HepG2 (cell line): ENCODE measurements around the gene ADCY5. TPM values are rescaled to one million over a fixed set of nuclear protein-coding genes. Genes with fewer than 3 reads are reported as not detected.

ENCODE experiments used
- ATAC-seq: fragments of 200-7000 bp; cut with Tn5 transposase; 3 replicates; pipeline ENCODE4 v1.9.1; 2020; ENCODE audit warnings: mild to moderate bottlenecking, moderate library complexity
- BruUV-seq: library from RNA; stranded (reverse); fragments of 400-500 nt; replicated peaks from 2 replicates; lab custom pipeline; 2021; lab: Mats Ljungman, UMichigan
- CTCF ChIA-PET: fragments of 300-600 bp; formaldehyde crosslinking; extraction: SDS; loops from one replicate; lab custom pipeline; 2021; ENCODE audit warnings: low total read pairs, inconsistent platforms, low intra/inter-chr PET ratio; lab: Yijun Ruan, JAX
- POLR2A ChIA-PET: fragments of 350-600 bp; sonication (Branson Sonifier 250); formaldehyde crosslinking; loops from one replicate; lab custom pipeline; 2020; ENCODE audit warnings: antibody characterized with exemption, inconsistent platforms; lab: Yijun Ruan, JAX
- DNase-seq: peaks from one replicate; pipeline ENCODE4 v3.0.0-alpha.2; 2015; ENCODE audit warnings: low spot score
- FAIRE-seq: peaks from 3 replicates; lab custom pipeline; 2011; peaks lifted over from hg19 to GRCh38; lab: Jason Lieb, UNC
- H2AFZ ChIP-seq: one replicate; pipeline ENCODE4 v1.6.1; 2011; ENCODE audit warnings: low read length, inconsistent platforms
- H3K27ac ChIP-seq: fragments of 300-600 bp; 3 replicates; pipeline ENCODE4 v1.8.0; 2011; ENCODE audit warnings: mixed run types, mild to moderate bottlenecking, mixed read lengths, low read length, inconsistent platforms; ENCODE audit not compliant: insufficient read depth; ENCODE audit errors: extremely low read length
- H3K27me3 ChIP-seq, 2 experiments: fragments of 200-600 bp in 1 of 2; 2 replicates in 1 of 2; 3 replicates in 1 of 2; pipeline versions ENCODE4 v1.6.0 to v1.8.0; 2011; ENCODE audit warnings: low read length in 2 of 2, mild to moderate bottlenecking in 2 of 2, moderate library complexity in 2 of 2, inconsistent platforms in 1 of 2; ENCODE audit not compliant: insufficient read depth in 2 of 2, control insufficient read depth in 1 of 2
- H3K36me3 ChIP-seq, 2 experiments: fragments of 200-600 bp in 1 of 2; replicated peaks in 1 of 2; 2 replicates in 1 of 2; 3 replicates in 1 of 2; pipeline versions ENCODE4 v1.5.1 to v1.8.0; 2011; ENCODE audit warnings: low read length in 2 of 2, inconsistent platforms in 1 of 2; ENCODE audit not compliant: insufficient read depth in 2 of 2, control insufficient read depth in 1 of 2
- H3K4me1 ChIP-seq: 2 replicates; pipeline ENCODE4 v1.5.1; 2012; ENCODE audit warnings: low read length, inconsistent platforms; ENCODE audit not compliant: insufficient read depth
- H3K4me2 ChIP-seq: 2 replicates; pipeline ENCODE4 v1.6.0; 2011; ENCODE audit warnings: low read depth, low read length, inconsistent platforms
- H3K4me3 ChIP-seq, 3 experiments: fragments of 200-600 bp in 1 of 3; sonication (generic), shearing (Covaris generic) in 1 of 3; replicated peaks in 1 of 3; 2 replicates each; pipeline ENCODE4 v1.5.1; 2011 to 2016; ENCODE audit warnings: low read length in 3 of 3, inconsistent platforms in 2 of 3, low read depth in 2 of 3, mild to moderate bottlenecking in 2 of 3, control low read depth in 1 of 3, mixed read lengths in 1 of 3; ENCODE audit not compliant: insufficient read depth in 1 of 3
- H3K79me2 ChIP-seq: one replicate; pipeline ENCODE4 v1.6.1; 2011; ENCODE audit warnings: low read length, inconsistent platforms; ENCODE audit not compliant: insufficient read depth
- H3K9ac ChIP-seq: 2 replicates; pipeline ENCODE4 v1.6.0; 2011; ENCODE audit warnings: mild to moderate bottlenecking, low read depth, low read length, inconsistent platforms; ENCODE audit not compliant: insufficient read depth
- H3K9me3 ChIP-seq: 2 replicates; pipeline ENCODE4 v1.5.1; 2012; ENCODE audit warnings: mild to moderate bottlenecking, low read length
- H4K20me1 ChIP-seq: 2 replicates; pipeline ENCODE4 v1.6.0; 2011; ENCODE audit warnings: inconsistent platforms, mild to moderate bottlenecking, low read length, moderate library complexity; ENCODE audit not compliant: insufficient read depth
- MBNL3 ChIP-seq: fragments of 250-450 bp; sonication (Bioruptor Pico); conservative IDR thresholded peaks from 2 replicates; pipeline ENCODE4 v1.8.0; 2022; ENCODE audit warnings: mild to moderate bottlenecking, inconsistent platforms
- MEIS1 ChIP-seq: sonication (generic); formaldehyde crosslinking; IDR thresholded peaks from 2 replicates; pipeline ENCODE4 v1.9.0; 2021; ENCODE audit warnings: mild to moderate bottlenecking, missing genetic modification reagents, moderate library complexity, borderline replicate concordance
- MIXL1 ChIP-seq: IDR thresholded peaks from 2 replicates; pipeline ENCODE4 v1.6.1; 2016
- SIX1 ChIP-seq: sonication (generic); formaldehyde crosslinking; IDR thresholded peaks from 2 replicates; pipeline ENCODE4 v1.4.0; 2020; ENCODE audit warnings: missing genetic modification reagents, borderline replicate concordance
- STAG1 ChIP-seq: sonication (generic); formaldehyde crosslinking; IDR thresholded peaks from 2 replicates; pipeline ENCODE4 v1.4.0; 2020; ENCODE audit warnings: missing genetic modification reagents
- TGIF2 ChIP-seq: IDR thresholded peaks from 2 replicates; pipeline ENCODE4 v1.6.1; 2016; ENCODE audit warnings: control low read depth, missing compliant biosample characterization
- ZNF225 ChIP-seq: sonication (generic); formaldehyde crosslinking; IDR thresholded peaks from 2 replicates; pipeline ENCODE4 v1.4.0; 2020; ENCODE audit warnings: mild to moderate bottlenecking, missing genetic modification reagents
- ZNF34 ChIP-seq: sonication (generic); formaldehyde crosslinking; IDR thresholded peaks from 2 replicates; pipeline ENCODE4 v1.4.0; 2020; ENCODE audit warnings: mild to moderate bottlenecking, missing genetic modification reagents, borderline replicate concordance
- ZNF354B ChIP-seq: sonication (generic); formaldehyde crosslinking; IDR thresholded peaks from 2 replicates; pipeline ENCODE4 v1.8.0; 2022; ENCODE audit warnings: mild to moderate bottlenecking, missing genetic modification reagents
- WGBS: methylation state at CpG from one replicate; pipeline ENCODE4 v1.1.6; 2017; ENCODE audit warnings: low lambda C conversion rate; 5-methylcytosine and 5-hydroxymethylcytosine counted together
- in situ Hi-C: cut with HindIII; loops from 2 replicates; pipeline ENCODE4 v1.10.0; 2017; ENCODE audit warnings: low pct_unique_long_range_greater_than_20kb; ENCODE audit not compliant: extremely low pct_ligation_motif_present
- intact Hi-C: fragments of 100-400 bp; cut with micrococcal nuclease; formaldehyde crosslinking; loops from one replicate; pipeline ENCODE4 v1.10.0; 2022; ENCODE audit not compliant: unreplicated experiment
- polyA plus RNA-seq, 8 experiments: library from polyadenylated mRNA; depleted of rRNA in 3 of 8; stranded (reverse) in 7 of 8; unstranded in 1 of 8; fragments of >200 nt; fragmentation: Illumina TruSeq in 4 of 8; extraction: Trizol in 4 of 8; gene quantifications; 2 replicates each; pipeline versions ENCODE4 v1.2.1 to v1.2.3, GENCODE V29; 2011 to 2016; ENCODE audit warnings: low read depth in 4 of 8, missing spikeins in 1 of 8, mixed read lengths in 1 of 8; ENCODE audit not compliant: insufficient read depth in 1 of 8
- total RNA-seq, 5 experiments: library from RNA; depleted of rRNA; stranded (reverse); fragments of >200 nt; fragmentation: Illumina TruSeq; extraction: Trizol; gene quantifications; 2 replicates each; pipeline ENCODE4 v1.2.3, GENCODE V29; 2016; ENCODE audit warnings: low read depth in 1 of 5
- TF ChIP-seq, protein P1 (sequence below): sonication (generic); formaldehyde crosslinking; IDR thresholded peaks from 2 replicates; pipeline ENCODE4 v1.5.0; 2020; ENCODE audit warnings: mild to moderate bottlenecking, missing genetic modification reagents, moderate library complexity
- TF ChIP-seq, protein P2 (sequence below): IDR thresholded peaks from 2 replicates; pipeline ENCODE4 v1.6.1; 2016
- TF ChIP-seq, protein P3 (sequence below): IDR thresholded peaks from 2 replicates; pipeline ENCODE4 v1.6.1; 2012; ENCODE audit warnings: low read depth, low read length, improper control_type of control experiment
- TF ChIP-seq, protein P4 (sequence below): sonication (generic); formaldehyde crosslinking; IDR thresholded peaks from 2 replicates; pipeline ENCODE4 v1.5.1; 2020; ENCODE audit warnings: missing genetic modification reagents, mild to moderate bottlenecking, borderline replicate concordance

ADCY5 gene
- total and polyA plus RNA-seq, 2 of the 13 experiments (the other 11 are each of a cell fraction or from before 2014, with no cell fraction given), result not detected

DNA sequence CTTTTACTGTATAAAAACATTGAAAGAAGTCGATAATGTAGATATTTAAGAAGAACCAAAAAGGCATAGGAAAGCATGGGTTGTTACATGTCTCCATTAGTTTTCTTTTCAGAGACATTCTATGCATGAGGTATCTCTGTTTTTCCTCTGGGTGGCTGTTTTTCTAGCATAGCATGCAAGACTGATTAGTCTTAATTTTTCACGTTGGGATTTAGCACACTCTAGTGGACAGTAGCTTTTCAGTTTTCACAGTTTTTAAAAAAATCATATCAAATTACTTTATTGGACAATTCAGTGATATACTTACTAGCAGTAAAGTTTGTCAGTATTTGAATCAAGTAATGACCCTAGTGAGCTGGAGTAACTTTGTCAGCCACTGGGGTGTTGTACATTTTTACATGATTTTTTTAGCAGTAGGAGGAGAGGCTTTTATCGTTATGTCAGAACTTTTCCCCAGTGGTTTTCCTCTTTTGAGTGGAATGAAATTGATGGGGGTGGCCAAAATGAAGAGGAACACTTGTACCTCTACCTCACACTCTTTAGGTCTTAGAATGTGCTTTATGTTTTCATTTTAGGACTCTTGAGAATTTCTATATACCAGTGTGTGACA lies 190.0 kb downstream of the ADCY5 start:
- intact Hi-C loops, result loop anchor here (2.0 to 10.0 kb wide), 2 partner anchors 224 to 316 kb away; no protein-coding TSS in a partner anchor
- POLR2A ChIA-PET, result no interaction called here
- ATAC-seq, result peak; percentile 80

More for the DNA sequence above, 190.0 kb downstream of the ADCY5 start:
- in situ Hi-C loops, result no loop called here
- peak; percentile 67 for TF ChIP-seq MIXL1 (CRISPR knock-in tag)
- no peak for TF ChIP-seq ZNF34
- TF ChIP-seq MEIS1 (CRISPR knock-in tag), result no peak
- no peak for TF ChIP-seq ZNF354B (CRISPR knock-in tag)
- TF ChIP-seq, protein P1, sequence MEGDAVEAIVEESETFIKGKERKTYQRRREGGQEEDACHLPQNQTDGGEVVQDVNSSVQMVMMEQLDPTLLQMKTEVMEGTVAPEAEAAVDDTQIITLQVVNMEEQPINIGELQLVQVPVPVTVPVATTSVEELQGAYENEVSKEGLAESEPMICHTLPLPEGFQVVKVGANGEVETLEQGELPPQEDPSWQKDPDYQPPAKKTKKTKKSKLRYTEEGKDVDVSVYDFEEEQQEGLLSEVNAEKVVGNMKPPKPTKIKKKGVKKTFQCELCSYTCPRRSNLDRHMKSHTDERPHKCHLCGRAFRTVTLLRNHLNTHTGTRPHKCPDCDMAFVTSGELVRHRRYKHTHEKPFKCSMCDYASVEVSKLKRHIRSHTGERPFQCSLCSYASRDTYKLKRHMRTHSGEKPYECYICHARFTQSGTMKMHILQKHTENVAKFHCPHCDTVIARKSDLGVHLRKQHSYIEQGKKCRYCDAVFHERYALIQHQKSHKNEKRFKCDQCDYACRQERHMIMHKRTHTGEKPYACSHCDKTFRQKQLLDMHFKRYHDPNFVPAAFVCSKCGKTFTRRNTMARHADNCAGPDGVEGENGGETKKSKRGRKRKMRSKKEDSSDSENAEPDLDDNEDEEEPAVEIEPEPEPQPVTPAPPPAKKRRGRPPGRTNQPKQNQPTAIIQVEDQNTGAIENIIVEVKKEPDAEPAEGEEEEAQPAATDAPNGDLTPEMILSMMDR (CRISPR knock-in tag), result peak; percentile 48
- no peak for TF ChIP-seq MBNL3 (CRISPR knock-in tag)
- TF ChIP-seq, protein P2, sequence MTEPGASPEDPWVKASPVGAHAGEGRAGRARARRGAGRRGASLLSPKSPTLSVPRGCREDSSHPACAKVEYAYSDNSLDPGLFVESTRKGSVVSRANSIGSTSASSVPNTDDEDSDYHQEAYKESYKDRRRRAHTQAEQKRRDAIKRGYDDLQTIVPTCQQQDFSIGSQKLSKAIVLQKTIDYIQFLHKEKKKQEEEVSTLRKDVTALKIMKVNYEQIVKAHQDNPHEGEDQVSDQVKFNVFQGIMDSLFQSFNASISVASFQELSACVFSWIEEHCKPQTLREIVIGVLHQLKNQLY, result 0 out of 2 replicates have a peak, but pooled peaks have one; percentile 10
- TF ChIP-seq, protein P3, sequence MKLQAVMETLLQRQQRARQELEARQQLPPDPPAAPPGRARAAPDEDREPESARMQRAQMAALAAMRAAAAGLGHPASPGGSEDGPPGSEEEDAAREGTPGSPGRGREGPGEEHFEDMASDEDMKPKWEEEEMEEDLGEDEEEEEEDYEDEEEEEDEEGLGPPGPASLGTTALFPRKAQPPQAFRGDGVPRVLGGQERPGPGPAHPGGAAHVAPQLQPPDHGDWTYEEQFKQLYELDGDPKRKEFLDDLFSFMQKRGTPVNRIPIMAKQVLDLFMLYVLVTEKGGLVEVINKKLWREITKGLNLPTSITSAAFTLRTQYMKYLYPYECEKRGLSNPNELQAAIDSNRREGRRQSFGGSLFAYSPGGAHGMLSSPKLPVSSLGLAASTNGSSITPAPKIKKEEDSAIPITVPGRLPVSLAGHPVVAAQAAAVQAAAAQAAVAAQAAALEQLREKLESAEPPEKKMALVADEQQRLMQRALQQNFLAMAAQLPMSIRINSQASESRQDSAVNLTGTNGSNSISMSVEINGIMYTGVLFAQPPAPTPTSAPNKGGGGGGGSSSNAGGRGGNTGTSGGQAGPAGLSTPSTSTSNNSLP, result peak; percentile 22; the same call in 1 of the 2 replicates
- TF ChIP-seq, protein P4, sequence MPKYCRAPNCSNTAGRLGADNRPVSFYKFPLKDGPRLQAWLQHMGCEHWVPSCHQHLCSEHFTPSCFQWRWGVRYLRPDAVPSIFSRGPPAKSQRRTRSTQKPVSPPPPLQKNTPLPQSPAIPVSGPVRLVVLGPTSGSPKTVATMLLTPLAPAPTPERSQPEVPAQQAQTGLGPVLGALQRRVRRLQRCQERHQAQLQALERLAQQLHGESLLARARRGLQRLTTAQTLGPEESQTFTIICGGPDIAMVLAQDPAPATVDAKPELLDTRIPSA (CRISPR knock-in tag), result no peak
- peak; percentile 81 for TF ChIP-seq SIX1 (CRISPR knock-in tag)
- peak; percentile 68 for TF ChIP-seq STAG1 (CRISPR knock-in tag)
- TF ChIP-seq TGIF2 (CRISPR knock-in tag), result no peak
- no peak for TF ChIP-seq ZNF225 (CRISPR knock-in tag)
- Histone ChIP-seq H3K9ac (no peak overlapping the region), H3K79me2 (no peaks in the 10 kb centered on the region), H3K4me2 (no peak overlapping the region), H4K20me1 (no peaks in the 10 kb centered on the region), H3K27ac (no peak overlapping the region), H3K4me3 (no peak overlapping the region), H3K27me3 (no peaks in the 10 kb centered on the region; a peak in 1 of 5 replicates), H3K36me3 (0 out of 5 replicates have a peak, but pooled peaks cover 0 to 2% of the 10 kb centered on the region in 2 experiments), H3K4me1 (no peaks in the 10 kb centered on the region), H3K9me3 (no peaks in the 10 kb centered on the region), H2AFZ (no peak overlapping the region)
- FAIRE-seq, result peak; percentile 12
- peak; percentile 43 for DNase-seq
- CTCF ChIA-PET, result no interaction called here
- BruUV-seq, result no TSS peak
- 53% methylated on average over 3 of the region's 3 CpGs for WGBS
